HEK293 (cell line): ENCODE results near the gene DNMT3L.

Source experiments
- ELK4 ChIP-seq: IDR thresholded peaks from 2 replicates; pipeline ENCODE4 v1.6.1; 2011; ENCODE audit warnings: mild to moderate bottlenecking, low read depth, low read length, borderline replicate concordance
- HOXD13 ChIP-seq: sonication (generic); formaldehyde crosslinking; IDR thresholded peaks from 2 replicates; pipeline ENCODE4 v1.8.0; 2022; ENCODE audit warnings: missing genetic modification reagents, borderline replicate concordance
- KLF1 ChIP-seq: fragments of 450-650 bp; formaldehyde crosslinking; IDR thresholded peaks from 2 replicates; pipeline ENCODE4 v1.5.1; 2016; ENCODE audit warnings: missing biosample characterization, missing genetic modification characterization
- MYNN ChIP-seq: fragments of 450-650 bp; formaldehyde crosslinking; IDR thresholded peaks from 2 replicates; pipeline ENCODE4 v1.5.1; 2016; ENCODE audit warnings: missing biosample characterization, missing genetic modification characterization, borderline replicate concordance
- OSR2 ChIP-seq: fragments of 450-650 bp; formaldehyde crosslinking; IDR thresholded peaks from 2 replicates; pipeline ENCODE4 v1.5.1; 2016; ENCODE audit warnings: missing biosample characterization, missing genetic modification characterization
- REPIN1 ChIP-seq: fragments of 450-650 bp; formaldehyde crosslinking; IDR thresholded peaks from 2 replicates; pipeline ENCODE4 v1.5.1; 2017; ENCODE audit warnings: missing biosample characterization, missing genetic modification characterization, low read depth
- SP7 ChIP-seq: fragments of 450-650 bp; formaldehyde crosslinking; IDR thresholded peaks from 2 replicates; pipeline ENCODE4 v1.5.1; 2016; ENCODE audit warnings: missing biosample characterization, missing genetic modification characterization
- WT1 ChIP-seq: fragments of 450-650 bp; formaldehyde crosslinking; IDR thresholded peaks from 2 replicates; pipeline ENCODE4 v1.5.1; 2016; ENCODE audit warnings: missing biosample characterization, missing genetic modification characterization
- YY2 ChIP-seq: fragments of 450-650 bp; formaldehyde crosslinking; IDR thresholded peaks from 2 replicates; pipeline ENCODE4 v1.5.1; 2016; ENCODE audit warnings: missing biosample characterization, missing genetic modification characterization
- ZBTB10 ChIP-seq: fragments of 450-650 bp; formaldehyde crosslinking; IDR thresholded peaks from 2 replicates; pipeline ENCODE4 v1.5.1; 2016; ENCODE audit warnings: missing biosample characterization, missing genetic modification characterization
- ZNF140 ChIP-seq: fragments of 450-650 bp; formaldehyde crosslinking; IDR thresholded peaks from 2 replicates; pipeline ENCODE4 v1.5.1; 2016; ENCODE audit warnings: missing biosample characterization, missing genetic modification characterization
- ZNF248 ChIP-seq: fragments of 450-650 bp; formaldehyde crosslinking; IDR thresholded peaks from 2 replicates; pipeline ENCODE4 v1.5.1; 2017; ENCODE audit warnings: missing biosample characterization, missing genetic modification characterization
- ZNF266 ChIP-seq: fragments of 450-650 bp; formaldehyde crosslinking; IDR thresholded peaks from 2 replicates; pipeline ENCODE4 v1.5.1; 2016; ENCODE audit warnings: missing biosample characterization, missing genetic modification characterization, low read depth
- ZNF311 ChIP-seq: fragments of 450-650 bp; formaldehyde crosslinking; IDR thresholded peaks from 2 replicates; pipeline ENCODE4 v1.5.1; 2017; ENCODE audit warnings: missing biosample characterization, missing genetic modification characterization, borderline replicate concordance
- ZNF350 ChIP-seq: fragments of 450-650 bp; formaldehyde crosslinking; IDR thresholded peaks from 2 replicates; pipeline ENCODE4 v1.5.0; 2017; ENCODE audit warnings: missing biosample characterization, mild to moderate bottlenecking, missing genetic modification characterization
- ZNF354C ChIP-seq: fragments of 450-650 bp; formaldehyde crosslinking; IDR thresholded peaks from 2 replicates; pipeline ENCODE4 v1.5.1; 2016; ENCODE audit warnings: missing biosample characterization, missing genetic modification characterization, low read depth, borderline replicate concordance
- ZNF391 ChIP-seq: fragments of 450-650 bp; formaldehyde crosslinking; IDR thresholded peaks from 2 replicates; pipeline ENCODE4 v1.5.1; 2016; ENCODE audit warnings: low read depth, missing biosample characterization, missing genetic modification characterization, borderline replicate concordance
- ZNF404 ChIP-seq: fragments of 450-650 bp; formaldehyde crosslinking; IDR thresholded peaks from 2 replicates; pipeline ENCODE4 v1.5.1; 2017; ENCODE audit warnings: missing biosample characterization, missing genetic modification characterization
- ZNF513 ChIP-seq: fragments of 450-650 bp; IDR thresholded peaks from 2 replicates; pipeline ENCODE4 v1.5.1; 2018; ENCODE audit warnings: missing biosample characterization, missing genetic modification characterization
- ZNF555 ChIP-seq: fragments of 450-650 bp; formaldehyde crosslinking; conservative IDR thresholded peaks from 2 replicates; pipeline ENCODE4 v1.5.1; 2017; ENCODE audit warnings: missing biosample characterization, mild to moderate bottlenecking, missing genetic modification characterization, inconsistent platforms
- ZNF561 ChIP-seq: fragments of 450-650 bp; IDR thresholded peaks from 2 replicates; pipeline ENCODE4 v1.5.1; 2018; ENCODE audit warnings: missing biosample characterization, missing genetic modification characterization, borderline replicate concordance
- ZNF704 ChIP-seq: fragments of 450-650 bp; formaldehyde crosslinking; IDR thresholded peaks from 2 replicates; pipeline ENCODE4 v1.5.1; 2016; ENCODE audit warnings: missing biosample characterization, missing genetic modification characterization
- ZNF830 ChIP-seq: fragments of 450-650 bp; IDR thresholded peaks from 2 replicates; pipeline ENCODE4 v1.5.0; 2018; ENCODE audit warnings: missing biosample characterization, missing genetic modification characterization, low read depth, mild to moderate bottlenecking, moderate library complexity
- ZXDB ChIP-seq: fragments of 450-650 bp; formaldehyde crosslinking; IDR thresholded peaks from 2 replicates; pipeline ENCODE4 v1.5.1; 2016; ENCODE audit warnings: missing biosample characterization, missing genetic modification characterization

Gene DNMT3L

GRCh38 chr21:44300262-44300959 lies 38.7 kb upstream of the DNMT3L start (continued):
- TF ChIP-seq ZNF248 (tag by site-specific recombination) (no peak), ZNF266 (tag by site-specific recombination) (no peak), ZNF354C (tag by site-specific recombination) (no peak), ZNF704 (tag by site-specific recombination) (no peak), YY2 (tag by site-specific recombination) (no peak), SP7 (peak; percentile 53; the same call in 1 of the 2 replicates), REPIN1 (tag by site-specific recombination) (no peak), HOXD13 (CRISPR knock-in tag) (no peak), ZNF513 (tag by site-specific recombination) (no peak), ZBTB10 (tag by site-specific recombination) (peak; percentile 23; the same call in 1 of the 2 replicates), ZNF391 (tag by site-specific recombination) (no peak), ZNF830 (no peak), ZNF140 (tag by site-specific recombination) (no peak), WT1 (tag by site-specific recombination) (peak; percentile 27; the same call in 1 of the 2 replicates), ZNF404 (tag by site-specific recombination) (no peak), ZNF561 (peak; percentile 65; the same call in 1 of the 2 replicates), OSR2 (tag by site-specific recombination) (0 out of 2 replicates have a peak, but pooled peaks have one; percentile 9), ZNF311 (no peak), ZXDB (tag by site-specific recombination) (no peak), ZNF555 (tag by site-specific recombination) (no peak), KLF1 (tag by site-specific recombination) (peak; percentile 77), ZNF350 (tag by site-specific recombination) (no peak), ELK4 (no peak), MYNN (no peak)
- TF ChIP-seq, all 188 proteins: peak for 28
